Measurements from ENCODE around the gene BEST2. TPM values are rescaled to one million over a fixed set of nuclear protein-coding genes. Genes with fewer than 3 reads are reported as not detected.

Gene BEST2
- total RNA-seq, 1 experiment from 2014 or later: not detected

DNA sequence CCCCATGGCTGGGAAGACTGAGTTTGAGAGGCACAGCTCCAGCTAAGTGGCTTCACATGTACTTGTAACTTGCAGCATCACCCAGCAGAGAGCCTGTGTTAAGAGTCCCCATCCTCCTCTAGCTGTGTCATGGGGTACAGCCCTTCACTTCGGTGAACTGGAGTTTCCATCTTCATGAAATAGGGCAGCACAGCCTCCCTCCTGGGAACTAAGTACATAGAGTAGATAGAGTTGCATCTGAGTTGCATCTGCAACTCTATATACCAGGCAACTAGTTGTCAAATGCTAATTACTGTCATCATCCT lies 48.8 kb downstream of the BEST2 start:
- POLR2A ChIA-PET: no interaction called here
- ATAC-seq: no peak
- TF ChIP-seq, protein P1, sequence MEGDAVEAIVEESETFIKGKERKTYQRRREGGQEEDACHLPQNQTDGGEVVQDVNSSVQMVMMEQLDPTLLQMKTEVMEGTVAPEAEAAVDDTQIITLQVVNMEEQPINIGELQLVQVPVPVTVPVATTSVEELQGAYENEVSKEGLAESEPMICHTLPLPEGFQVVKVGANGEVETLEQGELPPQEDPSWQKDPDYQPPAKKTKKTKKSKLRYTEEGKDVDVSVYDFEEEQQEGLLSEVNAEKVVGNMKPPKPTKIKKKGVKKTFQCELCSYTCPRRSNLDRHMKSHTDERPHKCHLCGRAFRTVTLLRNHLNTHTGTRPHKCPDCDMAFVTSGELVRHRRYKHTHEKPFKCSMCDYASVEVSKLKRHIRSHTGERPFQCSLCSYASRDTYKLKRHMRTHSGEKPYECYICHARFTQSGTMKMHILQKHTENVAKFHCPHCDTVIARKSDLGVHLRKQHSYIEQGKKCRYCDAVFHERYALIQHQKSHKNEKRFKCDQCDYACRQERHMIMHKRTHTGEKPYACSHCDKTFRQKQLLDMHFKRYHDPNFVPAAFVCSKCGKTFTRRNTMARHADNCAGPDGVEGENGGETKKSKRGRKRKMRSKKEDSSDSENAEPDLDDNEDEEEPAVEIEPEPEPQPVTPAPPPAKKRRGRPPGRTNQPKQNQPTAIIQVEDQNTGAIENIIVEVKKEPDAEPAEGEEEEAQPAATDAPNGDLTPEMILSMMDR (IDR thresholded peaks at IDR 0.05): no peak
- TF ChIP-seq, protein P2, sequence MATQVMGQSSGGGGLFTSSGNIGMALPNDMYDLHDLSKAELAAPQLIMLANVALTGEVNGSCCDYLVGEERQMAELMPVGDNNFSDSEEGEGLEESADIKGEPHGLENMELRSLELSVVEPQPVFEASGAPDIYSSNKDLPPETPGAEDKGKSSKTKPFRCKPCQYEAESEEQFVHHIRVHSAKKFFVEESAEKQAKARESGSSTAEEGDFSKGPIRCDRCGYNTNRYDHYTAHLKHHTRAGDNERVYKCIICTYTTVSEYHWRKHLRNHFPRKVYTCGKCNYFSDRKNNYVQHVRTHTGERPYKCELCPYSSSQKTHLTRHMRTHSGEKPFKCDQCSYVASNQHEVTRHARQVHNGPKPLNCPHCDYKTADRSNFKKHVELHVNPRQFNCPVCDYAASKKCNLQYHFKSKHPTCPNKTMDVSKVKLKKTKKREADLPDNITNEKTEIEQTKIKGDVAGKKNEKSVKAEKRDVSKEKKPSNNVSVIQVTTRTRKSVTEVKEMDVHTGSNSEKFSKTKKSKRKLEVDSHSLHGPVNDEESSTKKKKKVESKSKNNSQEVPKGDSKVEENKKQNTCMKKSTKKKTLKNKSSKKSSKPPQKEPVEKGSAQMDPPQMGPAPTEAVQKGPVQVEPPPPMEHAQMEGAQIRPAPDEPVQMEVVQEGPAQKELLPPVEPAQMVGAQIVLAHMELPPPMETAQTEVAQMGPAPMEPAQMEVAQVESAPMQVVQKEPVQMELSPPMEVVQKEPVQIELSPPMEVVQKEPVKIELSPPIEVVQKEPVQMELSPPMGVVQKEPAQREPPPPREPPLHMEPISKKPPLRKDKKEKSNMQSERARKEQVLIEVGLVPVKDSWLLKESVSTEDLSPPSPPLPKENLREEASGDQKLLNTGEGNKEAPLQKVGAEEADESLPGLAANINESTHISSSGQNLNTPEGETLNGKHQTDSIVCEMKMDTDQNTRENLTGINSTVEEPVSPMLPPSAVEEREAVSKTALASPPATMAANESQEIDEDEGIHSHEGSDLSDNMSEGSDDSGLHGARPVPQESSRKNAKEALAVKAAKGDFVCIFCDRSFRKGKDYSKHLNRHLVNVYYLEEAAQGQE (IDR thresholded peaks at IDR 0.05; ENCODE audit: insufficient read depth in 1 of 2, low read depth in 2 of 2, low read length in 1 of 2): no peak
- TF ChIP-seq SIN3A (IDR thresholded peaks at IDR 0.05; ENCODE audit: borderline replicate concordance, insufficient read depth, low read depth, low read length) (no peak), TCF7L2 (IDR thresholded peaks at IDR 0.05; ENCODE audit: low read depth, low read length) (no peak), POLR2AphosphoS5 (IDR thresholded peaks at IDR 0.05; ENCODE audit: low read depth, low read length) (no peak)
- Histone ChIP-seq H3K9me3 (ENCODE audit: control insufficient read depth, insufficient read depth, low read depth, low read length) (no peaks in the 10 kb centered on the region), H3K27me3 (ENCODE audit: control insufficient read depth, insufficient read depth, low read length) (no peaks in the 10 kb centered on the region), H3K27ac (ENCODE audit: low read length) (no peak overlapping the region), H3K4me3 (ENCODE audit: low read depth in 2 of 2, low read length in 2 of 2) (no peak overlapping the region; a peak in 2 of 4 replicates), H3K36me3 (ENCODE audit: control insufficient read depth, insufficient read depth, low read length) (peaks cover 4% of the 10 kb centered on the region; the same call in 1 of the 2 replicates), H3K4me1 (ENCODE audit: control insufficient read depth, insufficient read depth, low read length) (peaks cover 11% of the 10 kb centered on the region)
- intact Hi-C loops (cut with micrococcal nuclease; ENCODE audit: unreplicated experiment): no loop called here
- in situ Hi-C loops (cut with HindIII; ENCODE audit: low pct_unique_long_range_greater_than_20kb, low sequenced_read_pairs): no loop called here
- DNase-seq (ENCODE audit: low read depth, low spot score): no peak
- no TSS peak for BruUV-seq (replicated peaks)
- CTCF ChIA-PET: no interaction called here

DNA sequence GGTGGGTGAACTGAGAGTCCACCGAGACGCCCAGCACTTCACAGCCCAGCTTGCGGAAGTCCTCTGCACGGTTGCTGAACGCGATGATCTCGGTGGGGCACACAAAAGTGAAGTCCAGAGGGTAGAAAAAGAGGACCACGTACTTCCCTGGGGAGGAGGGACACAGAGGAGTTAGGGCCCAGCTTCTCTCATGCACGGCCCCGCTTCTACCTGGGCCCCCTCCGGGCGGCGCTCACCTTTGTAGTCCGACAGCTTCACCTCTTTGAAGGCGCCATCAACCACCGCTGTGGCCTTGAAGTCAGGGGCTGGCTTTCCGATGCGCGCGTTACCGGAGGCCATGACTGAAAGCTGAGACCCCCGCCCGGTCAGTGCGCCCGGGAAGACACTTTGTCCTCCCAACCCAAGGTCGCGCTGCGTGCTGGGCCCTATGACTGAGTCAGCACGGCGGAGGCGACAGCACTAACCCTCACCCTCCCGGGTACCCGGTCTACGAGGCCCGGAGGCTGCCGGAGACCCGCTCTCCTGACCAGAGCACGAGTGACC lies 49.4 kb downstream of the BEST2 start:
- Histone ChIP-seq H3K27ac (ENCODE audit: low read length) (0 out of 2 replicates have a peak overlapping the region, but pooled peaks have one; percentile 48), H3K36me3 (ENCODE audit: control insufficient read depth, insufficient read depth, low read length) (peaks cover 4% of the 10 kb centered on the region; the same call in 1 of the 2 replicates), H3K9me3 (ENCODE audit: control insufficient read depth, insufficient read depth, low read depth, low read length) (no peaks in the 10 kb centered on the region), H3K27me3 (ENCODE audit: control insufficient read depth, insufficient read depth, low read length) (no peaks in the 10 kb centered on the region), H3K4me3 (ENCODE audit: low read depth in 2 of 2, low read length in 2 of 2) (peak overlapping the region; percentile 53 to 58), H3K4me1 (ENCODE audit: control insufficient read depth, insufficient read depth, low read length) (peaks cover 8% of the 10 kb centered on the region)
- CTCF ChIA-PET: no interaction called here
- no TSS peak for BruUV-seq (replicated peaks)
- TF ChIP-seq, protein P2 (IDR thresholded peaks at IDR 0.05; ENCODE audit: insufficient read depth in 1 of 2, low read depth in 2 of 2, low read length in 1 of 2): no peak
- no peak for TF ChIP-seq TCF7L2 (IDR thresholded peaks at IDR 0.05; ENCODE audit: low read depth, low read length)
- TF ChIP-seq POLR2AphosphoS5 (IDR thresholded peaks at IDR 0.05; ENCODE audit: low read depth, low read length): no peak
- TF ChIP-seq SIN3A (IDR thresholded peaks at IDR 0.05; ENCODE audit: borderline replicate concordance, insufficient read depth, low read depth, low read length): no peak
- TF ChIP-seq, protein P1 (IDR thresholded peaks at IDR 0.05): no peak
- in situ Hi-C loops (cut with HindIII; ENCODE audit: low pct_unique_long_range_greater_than_20kb, low sequenced_read_pairs) (no loop called here), intact Hi-C loops (cut with micrococcal nuclease; ENCODE audit: unreplicated experiment) (no loop called here)
- DNase-seq (ENCODE audit: low read depth, low spot score) (no peak), ATAC-seq (no peak)
- POLR2A ChIA-PET: no interaction called here

All from Panc1 (cell line).